Panc1 (cell line): ENCODE results near the gene PATJ. TPM values are rescaled to one million over a fixed set of nuclear protein-coding genes. Genes with fewer than 3 reads are reported as not detected.

Source experiments
- ATAC-seq: fragments of 200-7000 bp; cut with Tn5 transposase; 2 replicates; pipeline ENCODE4 v1.9.1; 2020; ENCODE audit warnings: mild to moderate bottlenecking, moderate library complexity
- BruUV-seq: library from RNA; stranded (reverse); fragments of 400-500 nt; replicated peaks from 2 replicates; lab custom pipeline; 2021; lab: Mats Ljungman, UMichigan
- CTCF ChIA-PET: fragments of 300-600 bp; sonication (Branson Sonifier 250); formaldehyde crosslinking; loops from one replicate; lab custom pipeline; 2022; ENCODE audit warnings: antibody characterized with exemption; lab: Charles Lee
- POLR2A ChIA-PET: fragments of 300-600 bp; sonication (Branson Sonifier 250); formaldehyde crosslinking; loops from one replicate; lab custom pipeline; 2022; ENCODE audit warnings: antibody characterized with exemption; lab: Charles Lee
- DNase-seq: peaks from one replicate; pipeline ENCODE4 v3.0.0-alpha.2; 2010; ENCODE audit warnings: low read depth, low spot score
- H3K27ac ChIP-seq: 2 replicates; pipeline ENCODE4 v1.5.1; 2011; ENCODE audit warnings: mild to moderate bottlenecking, low read length, inconsistent platforms
- H3K27me3 ChIP-seq: fragments of 200-500 bp; sonication (Bioruptor generic); 2 replicates; pipeline ENCODE4 v1.6.0; 2014; ENCODE audit warnings: low read length, inconsistent platforms; ENCODE audit not compliant: control insufficient read depth, insufficient read depth
- H3K36me3 ChIP-seq: fragments of 200-500 bp; sonication (Bioruptor generic); 2 replicates; pipeline ENCODE4 v1.5.1; 2014; ENCODE audit warnings: inconsistent platforms, mild to moderate bottlenecking, low read length, moderate library complexity; ENCODE audit not compliant: control insufficient read depth, insufficient read depth
- H3K4me1 ChIP-seq: 2 replicates; pipeline ENCODE4 v1.5.1; 2011; ENCODE audit warnings: inconsistent platforms, mild to moderate bottlenecking, low read length, moderate library complexity; ENCODE audit not compliant: control insufficient read depth, insufficient read depth
- H3K4me3 ChIP-seq, 2 experiments: 2 replicates each; pipeline ENCODE4 v1.5.1; 2011 to 2012; ENCODE audit warnings: low read depth in 2 of 2, low read length in 2 of 2, mild to moderate bottlenecking in 2 of 2, inconsistent platforms in 1 of 2, moderate library complexity in 1 of 2
- H3K9me3 ChIP-seq: fragments of 200-500 bp; sonication (Bioruptor generic); 2 replicates; pipeline ENCODE4 v1.5.1; 2014; ENCODE audit warnings: low read depth, mild to moderate bottlenecking, inconsistent platforms, low read length, moderate library complexity; ENCODE audit not compliant: control insufficient read depth, insufficient read depth
- POLR2AphosphoS5 ChIP-seq: IDR thresholded peaks from 2 replicates; pipeline ENCODE4 v1.6.1; 2012; ENCODE audit warnings: mild to moderate bottlenecking, low read depth, low read length, moderate library complexity
- SIN3A ChIP-seq: IDR thresholded peaks from 2 replicates; pipeline ENCODE4 v1.6.1; 2012; ENCODE audit warnings: low read depth, mild to moderate bottlenecking, low read length, moderate library complexity, borderline replicate concordance; ENCODE audit not compliant: insufficient read depth
- TCF7L2 ChIP-seq: IDR thresholded peaks from 2 replicates; pipeline ENCODE4 v1.6.1; 2011; ENCODE audit warnings: mild to moderate bottlenecking, low read depth, low read length, inconsistent platforms
- in situ Hi-C: cut with HindIII; loops from 2 replicates; pipeline ENCODE4 v1.10.0; 2016; ENCODE audit warnings: low sequenced_read_pairs, low pct_unique_long_range_greater_than_20kb
- intact Hi-C: fragments of 100-400 bp; cut with micrococcal nuclease; formaldehyde crosslinking; loops from one replicate; pipeline ENCODE4 v1.10.0; 2022; ENCODE audit not compliant: unreplicated experiment
- total RNA-seq: library from RNA; stranded (reverse); gene quantifications from one replicate; pipeline ENCODE4 v1.2.1, GENCODE V29; 2021; ENCODE audit not compliant: unreplicated experiment
- TF ChIP-seq, protein P1 (sequence below): fragments of 450-650 bp; IDR thresholded peaks from 2 replicates; pipeline ENCODE4 v1.5.1; 2017; ENCODE audit warnings: mild to moderate bottlenecking
- TF ChIP-seq, protein P2 (sequence below), 2 experiments: IDR thresholded peaks; 2 replicates each; pipeline ENCODE4 v1.6.1; 2011 to 2012; ENCODE audit warnings: low read depth in 2 of 2, control low read depth in 1 of 2, low read length in 1 of 2, mild to moderate bottlenecking in 1 of 2, moderate library complexity in 1 of 2; ENCODE audit not compliant: insufficient read depth in 1 of 2

PATJ gene
- total RNA-seq, 1 experiment from 2014 or later, result 36.2 TPM

DNA sequence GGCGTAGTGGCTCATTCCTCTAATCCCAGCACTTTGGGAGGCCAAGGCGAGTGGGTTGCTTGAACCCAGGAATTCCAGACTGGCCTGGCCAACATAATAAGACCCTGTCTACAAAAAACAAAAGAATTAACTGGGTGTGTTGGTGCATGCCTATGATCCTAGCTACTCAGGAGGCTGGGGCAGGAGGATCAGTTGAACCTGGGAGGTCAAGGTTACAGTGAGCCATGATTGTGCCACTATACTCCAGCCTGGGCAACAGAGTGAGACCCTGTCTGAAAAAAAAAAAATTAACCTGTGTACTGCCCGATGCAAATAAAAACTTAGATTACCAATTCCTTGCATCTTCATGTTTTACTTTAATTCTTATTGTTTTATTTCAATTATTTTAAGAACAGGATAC is 193.2 kb downstream of the PATJ start:
- Histone ChIP-seq H3K4me1 (no peaks in the 10 kb centered on the region), H3K27ac (no peak overlapping the region), H3K36me3 (no peaks in the 10 kb centered on the region), H3K9me3 (no peaks in the 10 kb centered on the region), H3K27me3 (no peaks in the 10 kb centered on the region), H3K4me3 (no peak overlapping the region)
- POLR2A ChIA-PET, result no interaction called here
- ATAC-seq (no peak), DNase-seq (no peak)
- intact Hi-C loops, result no loop called here
- in situ Hi-C loops, result no loop called here
- TF ChIP-seq TCF7L2, result no peak
- TF ChIP-seq POLR2AphosphoS5, result no peak
- TF ChIP-seq, protein P1, sequence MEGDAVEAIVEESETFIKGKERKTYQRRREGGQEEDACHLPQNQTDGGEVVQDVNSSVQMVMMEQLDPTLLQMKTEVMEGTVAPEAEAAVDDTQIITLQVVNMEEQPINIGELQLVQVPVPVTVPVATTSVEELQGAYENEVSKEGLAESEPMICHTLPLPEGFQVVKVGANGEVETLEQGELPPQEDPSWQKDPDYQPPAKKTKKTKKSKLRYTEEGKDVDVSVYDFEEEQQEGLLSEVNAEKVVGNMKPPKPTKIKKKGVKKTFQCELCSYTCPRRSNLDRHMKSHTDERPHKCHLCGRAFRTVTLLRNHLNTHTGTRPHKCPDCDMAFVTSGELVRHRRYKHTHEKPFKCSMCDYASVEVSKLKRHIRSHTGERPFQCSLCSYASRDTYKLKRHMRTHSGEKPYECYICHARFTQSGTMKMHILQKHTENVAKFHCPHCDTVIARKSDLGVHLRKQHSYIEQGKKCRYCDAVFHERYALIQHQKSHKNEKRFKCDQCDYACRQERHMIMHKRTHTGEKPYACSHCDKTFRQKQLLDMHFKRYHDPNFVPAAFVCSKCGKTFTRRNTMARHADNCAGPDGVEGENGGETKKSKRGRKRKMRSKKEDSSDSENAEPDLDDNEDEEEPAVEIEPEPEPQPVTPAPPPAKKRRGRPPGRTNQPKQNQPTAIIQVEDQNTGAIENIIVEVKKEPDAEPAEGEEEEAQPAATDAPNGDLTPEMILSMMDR, result no peak
- no peak for TF ChIP-seq SIN3A
- TF ChIP-seq, protein P2, sequence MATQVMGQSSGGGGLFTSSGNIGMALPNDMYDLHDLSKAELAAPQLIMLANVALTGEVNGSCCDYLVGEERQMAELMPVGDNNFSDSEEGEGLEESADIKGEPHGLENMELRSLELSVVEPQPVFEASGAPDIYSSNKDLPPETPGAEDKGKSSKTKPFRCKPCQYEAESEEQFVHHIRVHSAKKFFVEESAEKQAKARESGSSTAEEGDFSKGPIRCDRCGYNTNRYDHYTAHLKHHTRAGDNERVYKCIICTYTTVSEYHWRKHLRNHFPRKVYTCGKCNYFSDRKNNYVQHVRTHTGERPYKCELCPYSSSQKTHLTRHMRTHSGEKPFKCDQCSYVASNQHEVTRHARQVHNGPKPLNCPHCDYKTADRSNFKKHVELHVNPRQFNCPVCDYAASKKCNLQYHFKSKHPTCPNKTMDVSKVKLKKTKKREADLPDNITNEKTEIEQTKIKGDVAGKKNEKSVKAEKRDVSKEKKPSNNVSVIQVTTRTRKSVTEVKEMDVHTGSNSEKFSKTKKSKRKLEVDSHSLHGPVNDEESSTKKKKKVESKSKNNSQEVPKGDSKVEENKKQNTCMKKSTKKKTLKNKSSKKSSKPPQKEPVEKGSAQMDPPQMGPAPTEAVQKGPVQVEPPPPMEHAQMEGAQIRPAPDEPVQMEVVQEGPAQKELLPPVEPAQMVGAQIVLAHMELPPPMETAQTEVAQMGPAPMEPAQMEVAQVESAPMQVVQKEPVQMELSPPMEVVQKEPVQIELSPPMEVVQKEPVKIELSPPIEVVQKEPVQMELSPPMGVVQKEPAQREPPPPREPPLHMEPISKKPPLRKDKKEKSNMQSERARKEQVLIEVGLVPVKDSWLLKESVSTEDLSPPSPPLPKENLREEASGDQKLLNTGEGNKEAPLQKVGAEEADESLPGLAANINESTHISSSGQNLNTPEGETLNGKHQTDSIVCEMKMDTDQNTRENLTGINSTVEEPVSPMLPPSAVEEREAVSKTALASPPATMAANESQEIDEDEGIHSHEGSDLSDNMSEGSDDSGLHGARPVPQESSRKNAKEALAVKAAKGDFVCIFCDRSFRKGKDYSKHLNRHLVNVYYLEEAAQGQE (IDR thresholded peaks at IDR 0.05; ENCODE audit: insufficient read depth in 1 of 2, low read depth in 2 of 2, low read length in 1 of 2), result no peak
- BruUV-seq, result no TSS peak
- CTCF ChIA-PET, result no interaction called here

DNA sequence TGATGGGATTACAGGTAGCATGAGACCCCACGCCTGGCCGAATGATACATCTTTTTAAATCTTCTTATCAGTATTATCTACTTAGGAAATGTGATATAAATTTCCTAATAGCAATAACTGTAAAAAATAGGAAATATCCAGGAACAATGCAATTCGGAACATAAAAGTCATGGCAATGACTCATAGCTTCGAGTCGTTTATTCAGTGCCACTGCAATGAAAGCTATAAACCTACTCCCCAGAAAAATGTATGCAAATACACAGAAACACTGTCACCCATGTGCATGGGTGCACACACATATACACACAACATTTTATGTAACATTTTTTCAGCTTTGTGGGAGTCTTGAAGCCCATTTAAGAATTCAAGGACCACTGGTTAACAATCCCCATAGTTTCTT is 194.6 kb downstream of the PATJ start:
- in situ Hi-C loops, result no loop called here

More for the DNA sequence above, 194.6 kb downstream of the PATJ start:
- H3K36me3 ChIP-seq, result 0 out of 2 replicates have a peak, but pooled peaks cover 2% of the 10 kb centered on the region
- H3K27ac ChIP-seq, result no peak overlapping the region
- H3K4me1 ChIP-seq, result no peaks in the 10 kb centered on the region
- ChIA-PET CTCF (no interaction called here), POLR2A (no interaction called here)
- no TSS peak for BruUV-seq
- H3K9me3 ChIP-seq, result no peaks in the 10 kb centered on the region
- TF ChIP-seq POLR2AphosphoS5 (no peak), SIN3A (no peak), TCF7L2 (no peak)
- TF ChIP-seq, protein P2 (IDR thresholded peaks at IDR 0.05; ENCODE audit: insufficient read depth in 1 of 2, low read depth in 2 of 2, low read length in 1 of 2), result no peak
- TF ChIP-seq, protein P1, result no peak
- ATAC-seq (no peak), DNase-seq (no peak)
- no peak overlapping the region for H3K4me3 ChIP-seq
- intact Hi-C loops, result no loop called here
- H3K27me3 ChIP-seq, result no peaks in the 10 kb centered on the region
